GM21825 (cell line): ENCODE results near the gene SCO2.
"Not testable (repeated sequence)": the region's sequence is repeated elsewhere in the genome, so short reads cannot be mapped to it uniquely, and the experiment has no call there.

Source experiments
- ATAC-seq: cut with Tn5 transposase; IDR thresholded peaks from one replicate; pipeline ENCODE4 v1.9.1; 2021; ENCODE audit warnings: mild to moderate bottlenecking, moderate library complexity; ENCODE audit not compliant: unreplicated experiment

Gene SCO2

DNA sequence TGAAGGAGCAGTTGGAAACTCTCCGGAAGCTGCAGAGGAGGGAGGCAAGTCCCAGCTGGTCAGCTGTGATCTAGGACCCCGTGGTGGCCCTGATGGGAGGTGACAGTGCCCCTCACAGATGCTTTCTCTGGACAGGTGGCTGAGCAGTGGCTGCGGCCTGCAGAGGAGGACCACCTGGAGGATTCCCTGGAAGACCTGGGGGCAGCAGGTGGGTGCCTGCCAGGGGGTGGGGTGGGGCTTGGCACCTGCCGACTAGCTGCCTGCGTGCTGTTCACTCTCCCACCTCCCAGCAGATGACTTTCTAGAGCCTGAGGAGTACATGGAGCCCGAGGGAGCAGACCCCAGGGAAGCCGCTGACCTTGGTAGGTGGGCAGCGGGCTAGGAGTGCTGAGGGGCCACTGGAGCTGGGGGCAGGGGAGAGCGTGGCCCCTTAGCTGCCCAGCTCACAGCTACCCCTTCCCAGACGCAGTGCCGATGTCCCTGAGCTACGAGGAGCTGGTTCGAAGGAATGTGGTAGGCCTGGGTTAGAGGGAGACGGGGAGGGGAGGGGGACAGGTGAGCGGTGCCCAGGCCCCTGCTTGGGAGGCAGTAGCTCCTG, 3.1 kb downstream of the SCO2 start:
- no peak for ATAC-seq

GRCh38 chr22:50521710-50522109, 3.7 kb downstream of the SCO2 start:
- ATAC-seq, result no peak

DNA sequence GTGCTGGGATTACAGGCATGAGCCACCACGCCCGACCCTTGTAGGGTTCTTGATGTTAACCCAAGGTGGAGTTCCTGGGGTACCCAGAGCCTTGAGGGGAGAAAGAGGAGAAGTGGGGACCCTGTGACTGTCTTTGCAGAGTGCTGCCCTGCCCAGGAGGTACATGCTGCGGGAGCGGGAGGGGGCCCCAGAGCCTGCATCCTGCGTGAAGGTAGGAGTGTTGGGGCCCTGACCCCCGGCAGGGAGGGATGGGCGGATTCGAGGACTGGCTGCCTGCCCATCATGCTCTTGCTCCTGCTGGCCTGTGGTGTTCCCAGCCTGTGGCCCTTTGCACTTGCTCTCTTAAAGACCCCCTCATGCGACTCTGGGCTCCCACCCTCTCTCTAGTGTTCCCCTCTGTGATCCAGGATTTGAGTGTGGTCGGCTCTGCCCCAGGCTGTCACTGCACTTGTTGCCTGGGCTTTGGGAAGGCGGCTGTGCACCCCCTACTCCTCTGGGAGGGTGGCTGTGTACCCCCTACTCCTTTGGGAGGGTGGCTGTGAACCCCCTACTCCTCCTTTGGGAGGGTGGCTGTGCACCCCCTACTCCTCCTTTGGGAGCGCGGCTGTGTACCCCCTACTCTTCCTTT, 4.5 kb downstream of the SCO2 start:
- no peak for ATAC-seq

- ATAC-seq, result not testable (repeated sequence)
Observed at GRCh38 chr22:50520184-50520583, 5.2 kb downstream of the SCO2 start.

DNA sequence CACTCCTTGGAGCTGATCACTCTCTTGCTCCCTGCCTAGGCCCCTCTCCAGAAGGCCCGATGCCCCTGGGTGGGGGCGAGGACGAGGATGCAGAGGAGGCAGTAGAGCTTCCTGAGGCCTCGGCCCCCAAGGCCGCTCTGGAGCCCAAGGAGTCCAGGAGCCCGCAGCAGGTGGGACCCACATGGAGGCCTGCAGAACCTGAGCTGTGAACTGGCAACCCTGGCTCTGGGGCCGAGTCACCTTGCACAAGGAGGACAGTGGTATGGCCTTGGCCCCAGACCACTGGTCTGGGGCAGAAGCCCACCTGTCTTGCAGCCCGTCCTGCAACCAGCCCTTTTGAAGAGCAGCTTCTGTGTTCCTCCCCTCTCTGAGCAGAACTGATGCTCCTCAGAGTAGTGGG, 6.2 kb downstream of the SCO2 start:
- ATAC-seq, result no peak

DNA sequence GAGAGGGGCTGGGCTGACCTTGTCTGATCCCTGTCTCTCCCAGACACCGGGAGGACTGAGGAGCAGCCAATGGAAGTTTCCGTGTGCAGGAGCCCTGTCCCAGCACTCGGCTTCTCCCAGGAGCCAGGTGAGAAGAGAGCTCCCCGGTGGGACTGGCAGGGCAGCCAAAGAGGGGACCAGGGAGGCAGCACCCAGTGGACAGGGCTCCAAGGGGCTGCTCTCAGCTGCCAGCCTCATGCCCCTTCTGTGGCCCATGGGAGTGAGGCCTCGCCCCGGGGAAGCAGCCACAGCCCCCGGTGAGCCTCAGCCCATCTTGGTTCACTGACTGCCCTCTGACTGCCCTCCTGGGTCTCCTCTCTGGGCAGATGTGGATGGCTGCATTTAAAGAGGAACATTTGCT, 6.8 kb downstream of the SCO2 start:
- ATAC-seq, result no peak

- ATAC-seq, result no peak
Observed at GRCh38 chr22:50517495-50518260, 7.7 kb downstream of the SCO2 start.

- no peak for ATAC-seq
Observed at GRCh38 chr22:50516891-50517290, 8.5 kb downstream of the SCO2 start.

DNA sequence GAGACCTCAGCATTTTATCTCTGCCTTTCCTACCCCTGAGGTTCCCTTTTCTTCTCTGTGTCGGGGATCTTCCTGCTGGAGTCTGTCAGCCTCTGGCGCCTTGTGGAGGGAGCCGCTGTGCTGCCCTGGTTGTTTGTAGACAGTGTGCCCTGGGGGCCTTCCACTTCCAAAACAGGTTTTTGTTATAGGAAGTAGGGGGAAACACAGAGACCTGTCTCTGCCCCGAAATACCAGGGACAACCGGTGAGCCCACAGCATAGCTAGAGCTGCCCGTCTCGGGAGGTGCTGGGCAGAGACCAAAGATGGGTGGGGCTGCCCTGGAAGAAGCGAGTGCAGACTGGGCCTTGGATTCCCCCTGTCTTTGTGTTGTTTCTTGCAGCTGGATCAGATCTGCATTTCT, 9.3 kb downstream of the SCO2 start:
- ATAC-seq, result no peak

- no peak for ATAC-seq
Observed at GRCh38 chr22:50513175-50513574, 12.2 kb downstream of the SCO2 start.

- ATAC-seq, result no peak
Observed at GRCh38 chr22:50508897-50509296, 16.5 kb downstream of the SCO2 start.

DNA sequence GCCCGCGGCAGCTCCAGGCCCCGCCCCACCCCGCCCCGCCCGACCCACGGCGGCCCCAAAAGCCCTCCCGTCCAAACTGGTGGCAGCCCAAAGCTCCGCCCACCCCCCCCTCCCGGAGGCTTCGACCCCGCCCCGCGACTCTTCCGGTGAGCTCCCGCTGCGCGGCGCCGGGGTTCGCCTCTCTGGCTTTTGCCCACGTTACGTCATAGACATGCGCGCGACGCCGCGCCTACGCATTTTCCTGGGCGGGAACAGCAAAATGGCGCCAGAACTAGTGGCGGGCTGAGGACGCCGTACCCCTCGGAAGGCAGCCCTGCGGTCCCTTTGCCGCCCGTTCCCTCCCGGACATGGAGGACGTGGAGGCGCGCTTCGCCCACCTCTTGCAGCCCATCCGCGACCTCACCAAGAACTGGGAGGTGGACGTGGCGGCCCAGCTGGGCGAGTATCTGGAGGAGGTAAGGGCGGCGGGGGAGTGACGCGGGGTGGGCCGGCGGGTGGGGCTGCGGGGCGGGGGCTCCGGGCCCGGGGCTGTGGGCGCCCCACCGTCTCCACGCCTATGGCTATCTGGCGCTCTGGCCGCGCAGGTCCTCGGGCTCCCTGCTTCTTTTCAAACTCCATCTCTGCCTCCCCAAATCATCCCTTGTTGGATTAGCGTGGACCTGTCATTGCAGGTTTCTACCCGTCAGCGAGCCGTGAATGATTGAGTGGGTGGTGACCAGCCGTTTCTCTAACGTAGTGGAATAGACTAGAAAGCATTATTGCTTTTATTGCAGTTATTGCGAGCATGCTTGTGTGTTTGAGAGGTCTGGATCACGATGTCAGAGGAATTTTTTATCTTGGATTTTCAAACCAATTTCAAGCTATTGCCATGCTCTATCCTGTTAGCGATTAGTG, 17.2 kb downstream of the SCO2 start, which contains the start of gene NCAPH2:
Gene NCAPH2 (plus strand): TSS at position 234 of the 894 bp plus-strand sequence. CDS start 114 bp downstream, at position 348.
- peak; percentile 45 for ATAC-seq

- ATAC-seq, result peak; percentile 52
Observed at GRCh38 chr22:50507421-50507990, 17.9 kb downstream of the SCO2 start, which contains the start of gene LMF2. Gene LMF2 (minus strand): TSS chr22:50507702. CDS start chr22:50507675, 27 bp downstream.

GRCh38 chr22:50506611-50507420, 18.6 kb downstream of the SCO2 start:
- ATAC-seq, result no peak

DNA sequence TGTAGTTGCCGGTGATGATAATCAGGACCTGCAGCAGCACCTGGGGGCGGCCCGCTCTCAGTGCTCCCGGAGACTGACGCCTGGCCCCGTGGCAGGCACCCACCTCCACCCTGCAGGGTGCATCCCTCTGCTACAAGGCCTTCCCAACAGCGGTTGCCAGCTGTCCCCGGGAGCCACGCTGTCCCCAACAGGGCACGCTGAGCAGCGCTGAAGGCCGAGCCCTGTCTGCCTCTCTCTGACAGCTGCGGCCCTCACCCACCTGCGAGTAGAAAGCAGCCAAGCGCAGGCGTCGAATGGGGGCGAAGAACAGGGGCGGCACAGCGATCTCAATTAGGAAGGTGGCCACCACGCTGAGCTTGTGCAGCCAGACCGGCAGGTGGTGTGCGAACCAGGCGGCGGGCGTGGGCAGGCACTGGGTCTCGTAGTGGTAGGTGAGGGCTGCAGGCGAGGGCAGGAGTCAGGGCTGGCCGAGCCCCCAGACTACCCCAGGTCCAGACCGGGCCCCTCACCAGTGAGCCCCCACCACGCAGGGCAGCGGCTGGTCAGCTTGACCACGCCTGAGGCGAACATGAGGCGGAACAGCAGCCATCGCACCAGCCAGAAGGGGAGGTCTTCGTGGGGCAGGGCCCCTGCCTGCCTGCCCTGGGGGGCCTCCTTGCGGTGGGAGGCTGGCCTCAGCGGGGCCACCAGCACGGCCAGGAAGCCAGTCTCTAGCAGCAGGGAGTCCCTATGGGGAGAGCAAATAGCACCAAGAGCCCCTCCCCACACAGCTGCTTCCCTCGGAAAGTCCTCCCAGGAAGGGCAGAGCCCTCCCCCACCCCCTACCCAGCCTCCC, 19.4 kb downstream of the SCO2 start:
- no peak for ATAC-seq

DNA sequence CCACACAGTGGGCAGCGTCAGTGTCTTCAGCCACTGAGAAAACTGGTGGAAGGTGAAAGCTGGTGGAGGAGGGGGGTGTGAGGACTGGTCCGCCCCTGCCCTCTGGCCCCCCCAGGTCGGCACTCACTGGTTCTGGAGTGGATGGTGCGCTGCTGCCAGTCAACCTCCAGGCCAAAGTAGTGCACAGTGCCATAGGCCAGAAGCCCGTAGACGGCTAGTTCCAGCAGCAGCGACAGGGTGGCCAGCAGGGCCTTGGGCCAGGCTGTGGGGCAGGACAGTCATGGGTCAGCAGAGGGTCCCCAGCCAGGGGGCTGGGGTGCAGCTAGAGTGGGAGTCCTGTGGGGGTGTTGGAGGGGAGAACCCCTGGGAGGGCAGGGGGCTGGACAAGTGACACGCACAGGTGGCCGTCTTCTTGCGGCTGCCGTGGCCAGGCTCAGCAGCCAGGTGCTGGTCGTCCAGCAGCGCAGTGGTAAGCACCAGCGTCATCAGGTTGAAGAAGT, 20.1 kb downstream of the SCO2 start:
- ATAC-seq, result no peak

DNA sequence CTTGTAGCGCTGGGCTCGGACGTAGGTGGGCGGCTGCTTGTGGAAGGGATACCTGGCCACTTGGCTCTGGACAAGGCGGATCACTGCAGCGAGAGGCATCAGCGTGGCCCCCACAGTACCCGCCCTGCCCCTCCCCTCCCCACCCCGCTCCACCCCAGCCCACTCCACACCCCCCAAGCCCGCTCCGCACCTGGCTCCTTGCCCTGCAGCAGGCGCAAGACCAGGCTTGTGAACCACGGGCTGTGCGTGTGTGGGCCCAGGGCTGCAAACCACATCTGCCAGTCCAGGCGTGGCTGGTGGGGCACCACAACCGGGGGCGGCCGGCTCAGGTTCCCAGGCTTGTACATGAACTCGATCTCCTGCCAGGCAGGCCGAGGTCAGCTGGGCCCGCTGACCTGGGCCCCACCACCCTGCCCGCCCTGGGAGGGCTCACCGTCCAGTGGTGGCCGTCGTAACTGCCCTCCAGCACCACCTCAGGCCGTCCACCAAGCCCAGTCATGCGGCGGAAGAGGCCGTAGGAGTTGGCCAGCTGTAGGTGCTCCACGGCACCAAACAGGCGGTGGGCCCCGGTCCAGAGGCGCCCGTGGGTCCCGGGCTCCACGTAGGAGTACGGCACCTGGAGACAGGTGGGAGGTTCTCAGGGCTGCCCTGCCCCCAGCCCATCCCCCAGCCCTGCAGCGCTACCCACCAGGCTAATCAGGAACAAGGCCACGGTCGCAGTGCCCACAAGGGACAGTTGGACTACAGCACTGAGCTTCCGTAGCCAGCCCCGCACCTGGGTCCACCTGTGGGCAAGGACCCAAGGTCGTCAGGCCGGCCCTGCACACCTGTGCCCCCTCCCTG, 20.8 kb downstream of the SCO2 start:
- ATAC-seq, result no peak
